Measurements from ENCODE around the gene RNF187.
A peak's percentile ranks its signal among the peaks of the same experiment; 100 is the strongest.
"Not testable (repeated sequence)": the region's sequence is repeated elsewhere in the genome, so short reads cannot be mapped to it uniquely, and the experiment has no call there.

Gene RNF187

DNA sequence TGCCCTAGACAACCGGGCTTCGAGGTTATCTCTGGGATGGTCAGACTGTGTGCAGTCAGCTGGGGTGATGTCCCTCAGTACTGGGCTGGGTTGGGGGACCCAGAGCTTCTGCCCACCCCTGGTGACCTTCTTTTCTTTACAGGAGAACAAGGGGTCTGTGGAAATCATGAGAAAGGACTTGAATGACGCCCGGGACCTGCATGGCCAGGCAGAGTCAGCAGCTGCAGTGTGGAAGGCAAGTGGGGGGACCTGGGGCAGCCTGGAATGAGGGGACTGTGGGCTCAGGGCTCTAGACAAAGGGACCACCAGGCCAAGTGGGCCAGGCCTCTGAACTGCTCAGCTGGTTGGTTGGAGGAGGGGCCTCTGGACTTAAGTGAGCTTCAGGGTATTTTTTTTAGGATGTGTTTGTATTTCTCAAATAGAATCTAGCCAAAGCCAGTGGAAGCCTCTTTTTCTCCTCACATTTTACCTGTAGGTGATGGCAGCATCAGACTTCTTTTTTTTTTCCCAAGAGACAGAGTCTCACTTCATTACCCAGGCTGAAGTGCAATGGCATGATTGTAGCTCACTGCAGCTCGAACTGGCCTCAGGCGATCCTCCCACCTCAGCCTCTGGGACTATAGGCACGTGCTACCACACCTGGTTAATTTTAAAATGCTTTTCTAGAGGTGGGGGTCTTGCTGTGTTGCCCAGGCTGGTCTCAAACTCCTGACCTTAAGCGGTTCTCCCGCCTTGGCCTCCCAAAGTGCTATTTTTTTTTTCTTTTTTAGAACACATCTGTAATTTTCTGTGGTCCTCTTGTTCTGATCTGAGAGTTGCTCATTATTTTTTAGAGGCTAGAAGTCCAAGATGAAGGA lies 1.9 kb downstream of the RNF187 start:
- DNase-seq: no peak

- DNase-seq: peak; percentile 92 to 99
Measured at GRCh38 chr1:228490120-228491078, 3.2 kb downstream of the RNF187 start.

- DNase-seq: no peak
Measured at GRCh38 chr1:228493141-228494043, 6.2 kb downstream of the RNF187 start.

DNA sequence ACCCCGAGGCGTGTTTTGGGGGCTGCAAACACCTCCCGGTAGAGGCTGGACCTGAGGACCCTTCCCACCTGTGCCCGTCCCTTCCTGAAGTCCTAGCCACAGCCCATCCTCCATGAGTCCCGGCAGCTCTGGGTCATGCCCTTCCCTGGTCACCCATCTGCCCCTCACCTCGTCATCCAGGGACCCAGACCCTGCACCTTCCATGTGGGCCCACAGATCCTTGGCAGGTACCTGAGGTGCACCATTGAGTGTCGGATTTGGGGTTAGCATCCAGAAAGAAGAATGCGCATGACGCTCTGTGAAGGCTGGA lies 6.8 kb downstream of the RNF187 start:
- no peak for DNase-seq

DNA sequence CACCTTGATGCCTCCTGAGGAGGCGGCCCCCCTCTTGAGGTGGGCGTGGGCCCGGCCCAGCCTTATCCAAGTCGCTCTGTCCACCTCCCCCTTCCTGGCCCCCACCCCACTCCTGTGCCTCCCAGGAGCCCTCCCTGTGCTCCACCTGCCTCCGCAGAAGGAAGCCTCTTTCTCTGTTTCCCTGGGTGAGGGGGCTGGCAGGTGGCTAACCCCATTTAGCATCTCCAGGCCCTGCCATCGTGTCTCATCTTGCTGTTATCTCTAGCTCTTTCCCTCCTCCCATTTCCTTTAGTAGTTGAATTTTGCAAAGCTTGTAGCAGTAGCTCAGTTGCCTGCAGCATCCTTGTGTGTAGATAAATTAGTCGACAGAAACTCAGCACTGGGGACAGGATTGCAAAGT lies 7.2 kb downstream of the RNF187 start:
- DNase-seq: no peak

- DNase-seq: no peak
Measured at GRCh38 chr1:228494970-228495853, 8.0 kb downstream of the RNF187 start.

- DNase-seq: no peak
Measured at GRCh38 chr1:228496084-228496483, 8.9 kb downstream of the RNF187 start.

DNA sequence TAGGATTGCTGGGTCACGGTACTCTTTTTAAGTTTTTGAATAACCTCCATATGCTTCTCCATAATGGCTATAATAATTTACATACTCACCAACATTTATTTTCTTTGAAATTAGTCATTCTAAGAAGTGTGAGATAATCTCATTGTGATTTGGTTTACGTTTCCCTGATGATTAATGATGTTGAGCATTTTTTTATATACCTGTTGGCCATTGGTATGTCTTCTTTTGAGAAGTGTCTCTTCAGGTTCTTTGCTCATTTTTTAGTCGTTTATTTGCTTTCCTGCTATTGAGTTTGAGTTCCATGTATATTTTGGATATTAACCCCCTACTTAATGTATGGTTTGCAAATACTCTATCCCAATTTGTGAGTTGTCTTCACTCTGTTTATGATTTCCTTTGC lies 9.3 kb downstream of the RNF187 start:
- no peak for DNase-seq

DNA sequence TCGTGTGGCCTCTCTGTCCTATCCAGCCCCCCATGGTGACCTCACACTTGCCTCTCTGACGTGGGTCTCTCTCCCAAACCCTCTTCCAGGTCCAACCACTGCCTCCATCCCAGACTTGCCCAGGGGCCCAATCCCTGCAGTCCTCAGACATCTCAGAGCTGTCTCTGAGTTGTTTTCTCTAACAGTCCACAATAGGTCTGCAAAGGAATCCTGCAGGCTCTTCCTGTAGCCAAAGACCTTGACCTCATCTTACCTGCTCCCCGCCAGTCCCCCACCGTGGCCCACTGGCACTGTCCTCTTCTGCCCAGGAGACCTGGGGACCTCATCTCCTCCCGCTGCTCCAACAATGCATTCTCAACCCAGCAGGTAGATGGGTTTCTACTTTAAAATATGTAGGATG lies 10.0 kb downstream of the RNF187 start:
- no peak for DNase-seq

GRCh38 chr1:228497817-228498216 lies 10.6 kb downstream of the RNF187 start:
- no peak for DNase-seq

- DNase-seq: no peak
Measured at GRCh38 chr1:228500143-228500734, 13.1 kb downstream of the RNF187 start.

GRCh38 chr1:228500901-228501871 lies 14.0 kb downstream of the RNF187 start:
- DNase-seq: peak; percentile 85 to 87

DNA sequence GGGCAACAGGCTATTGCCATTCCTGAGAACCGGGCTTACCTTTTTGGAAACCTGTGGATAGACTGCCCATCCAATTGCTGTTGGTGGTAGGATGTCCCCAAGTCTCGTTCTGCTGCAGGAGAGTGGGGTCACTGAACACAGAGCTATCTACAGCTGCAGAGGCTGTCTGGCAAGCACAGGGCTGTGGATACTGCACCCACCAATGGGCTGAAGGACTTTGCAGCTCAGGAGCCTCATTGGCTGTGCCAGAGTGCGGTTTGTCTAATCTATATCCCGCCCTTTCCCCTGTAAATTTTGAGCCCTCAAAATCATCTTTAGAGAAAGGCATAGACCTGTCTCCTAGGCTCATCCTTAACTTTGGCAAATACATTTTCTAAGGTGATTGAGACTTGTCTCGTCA lies 15.3 kb downstream of the RNF187 start:
- DNase-seq: no peak

DNA sequence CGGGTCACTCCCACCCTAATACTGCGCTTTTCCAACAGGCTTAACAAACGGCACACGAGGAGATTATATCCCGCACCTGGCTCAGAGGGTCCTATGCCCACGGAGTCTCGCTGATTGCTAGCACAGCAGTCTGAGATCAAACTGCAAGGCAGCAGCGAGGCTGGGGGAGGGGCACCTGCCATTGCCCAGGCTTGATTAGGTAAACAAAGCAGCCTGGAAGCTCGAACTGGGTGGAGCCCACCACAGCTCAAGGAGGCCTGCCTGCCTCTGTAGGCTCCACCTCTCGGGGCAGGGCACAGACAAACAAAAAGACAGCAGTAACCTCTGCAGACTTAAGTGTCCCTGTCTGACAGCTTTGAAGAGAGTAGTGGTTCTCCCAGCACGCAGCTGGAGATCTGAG lies 18.8 kb downstream of the RNF187 start:
- not testable (repeated sequence) for DNase-seq

GRCh38 chr1:228507961-228508652 lies 20.9 kb downstream of the RNF187 start:
- no peak for DNase-seq

GRCh38 chr1:228508840-228509415 lies 21.7 kb downstream of the RNF187 start:
- DNase-seq: no peak

DNA sequence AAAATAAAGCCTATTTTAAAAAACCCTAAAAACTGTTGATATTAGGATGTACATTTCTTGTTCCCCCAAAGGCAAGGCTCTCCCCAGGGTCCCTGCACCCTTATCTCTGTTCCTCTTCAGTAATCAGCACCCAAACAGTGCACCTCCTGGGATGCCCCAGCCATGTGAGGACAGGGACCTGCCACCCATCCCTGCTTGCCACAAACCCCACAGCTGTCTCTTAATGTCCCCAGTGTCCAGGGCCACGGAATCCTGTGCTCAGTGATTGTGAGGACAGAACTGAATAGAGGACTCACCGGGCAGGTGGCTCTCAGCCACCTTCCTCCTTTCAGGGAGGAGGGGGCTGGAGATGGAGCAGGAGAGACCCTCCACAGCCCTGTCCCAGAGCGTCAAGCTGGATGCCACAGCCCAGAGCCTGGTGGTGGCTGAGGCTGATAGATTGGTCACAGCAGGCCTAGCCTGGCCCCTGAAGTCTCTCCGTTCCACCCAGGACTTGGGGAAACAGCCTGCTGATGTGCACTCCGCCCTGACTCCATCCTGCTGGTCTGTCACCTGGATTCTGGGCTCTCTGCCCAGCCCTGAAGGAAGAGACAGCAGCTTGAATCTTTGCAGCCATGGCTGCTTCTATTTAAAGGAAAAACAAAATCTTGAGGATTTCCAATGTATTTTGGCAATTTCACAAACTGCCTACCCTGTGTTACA lies 23.1 kb downstream of the RNF187 start:
- peak in 1 of 2 experiments; percentile 36 for DNase-seq

GRCh38 chr1:228510803-228511413 lies 23.7 kb downstream of the RNF187 start:
- DNase-seq: no peak
